Measurements from ENCODE around the gene FAM3B. TPM values are rescaled to one million over a fixed set of nuclear protein-coding genes. Genes with fewer than 3 reads are reported as not detected.

The FAM3B gene
- polyA plus RNA-seq, 1 donor from 2014 or later: not detected

DNA sequence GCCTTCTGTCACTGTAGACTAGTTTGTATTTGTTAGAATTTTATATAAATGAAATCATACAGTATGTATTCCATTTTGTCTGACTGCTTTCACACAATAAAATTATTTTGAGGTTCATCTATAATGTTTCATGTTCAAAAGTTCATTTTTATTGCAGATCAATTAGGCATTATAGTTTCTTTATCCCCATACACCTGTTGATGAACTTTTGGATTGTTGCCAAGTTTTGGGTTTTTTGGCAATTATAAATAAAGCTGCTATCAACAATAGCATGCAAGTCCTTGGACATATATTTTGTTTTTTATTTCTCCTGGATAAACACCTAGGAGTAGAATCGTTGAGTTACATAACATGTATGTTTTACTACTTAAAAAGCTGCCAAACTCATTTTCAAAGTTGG is 47.1 kb upstream of the FAM3B start:
- Histone ChIP-seq H3K27ac (ENCODE audit: low read length) (no peak overlapping the region), H3K79me2 (replicated peaks; ENCODE audit: insufficient read depth, low read length) (no peaks in the 10 kb centered on the region), H4K20me1 (ENCODE audit: insufficient read depth) (no peaks in the 10 kb centered on the region), H3F3A (ENCODE audit: insufficient read depth, low read length, poor library complexity, severe bottlenecking) (no peaks in the 10 kb centered on the region), H3K36me3 (ENCODE audit: insufficient read depth, low read length) (no peaks in the 10 kb centered on the region), H3K9me3 (ENCODE audit: low read length) (no peaks in the 10 kb centered on the region), H3K4me2 (ENCODE audit: low read length) (no peak overlapping the region), H3K9me2 (ENCODE audit: insufficient read depth, low read length) (no peaks in the 10 kb centered on the region), H2AFZ (ENCODE audit: low read depth, low read length) (no peak overlapping the region), H3K4me3 (ENCODE audit: low read length) (no peak overlapping the region), H3K27me3 (ENCODE audit: insufficient read depth, low read depth, low read length) (no peaks in the 10 kb centered on the region), H3K9ac (ENCODE audit: low read length) (no peak overlapping the region)
- TF ChIP-seq EP300 (conservative IDR thresholded peaks at IDR 0.05; ENCODE audit: poor library complexity, severe bottlenecking) (no peak), RAD21 (conservative IDR thresholded peaks at IDR 0.05) (no peak), SMC3 (conservative IDR thresholded peaks at IDR 0.05; ENCODE audit: poor library complexity) (no peak), TAF1 (IDR thresholded peaks at IDR 0.05; ENCODE audit: low read depth) (no peak)
- TF ChIP-seq, protein P1, sequence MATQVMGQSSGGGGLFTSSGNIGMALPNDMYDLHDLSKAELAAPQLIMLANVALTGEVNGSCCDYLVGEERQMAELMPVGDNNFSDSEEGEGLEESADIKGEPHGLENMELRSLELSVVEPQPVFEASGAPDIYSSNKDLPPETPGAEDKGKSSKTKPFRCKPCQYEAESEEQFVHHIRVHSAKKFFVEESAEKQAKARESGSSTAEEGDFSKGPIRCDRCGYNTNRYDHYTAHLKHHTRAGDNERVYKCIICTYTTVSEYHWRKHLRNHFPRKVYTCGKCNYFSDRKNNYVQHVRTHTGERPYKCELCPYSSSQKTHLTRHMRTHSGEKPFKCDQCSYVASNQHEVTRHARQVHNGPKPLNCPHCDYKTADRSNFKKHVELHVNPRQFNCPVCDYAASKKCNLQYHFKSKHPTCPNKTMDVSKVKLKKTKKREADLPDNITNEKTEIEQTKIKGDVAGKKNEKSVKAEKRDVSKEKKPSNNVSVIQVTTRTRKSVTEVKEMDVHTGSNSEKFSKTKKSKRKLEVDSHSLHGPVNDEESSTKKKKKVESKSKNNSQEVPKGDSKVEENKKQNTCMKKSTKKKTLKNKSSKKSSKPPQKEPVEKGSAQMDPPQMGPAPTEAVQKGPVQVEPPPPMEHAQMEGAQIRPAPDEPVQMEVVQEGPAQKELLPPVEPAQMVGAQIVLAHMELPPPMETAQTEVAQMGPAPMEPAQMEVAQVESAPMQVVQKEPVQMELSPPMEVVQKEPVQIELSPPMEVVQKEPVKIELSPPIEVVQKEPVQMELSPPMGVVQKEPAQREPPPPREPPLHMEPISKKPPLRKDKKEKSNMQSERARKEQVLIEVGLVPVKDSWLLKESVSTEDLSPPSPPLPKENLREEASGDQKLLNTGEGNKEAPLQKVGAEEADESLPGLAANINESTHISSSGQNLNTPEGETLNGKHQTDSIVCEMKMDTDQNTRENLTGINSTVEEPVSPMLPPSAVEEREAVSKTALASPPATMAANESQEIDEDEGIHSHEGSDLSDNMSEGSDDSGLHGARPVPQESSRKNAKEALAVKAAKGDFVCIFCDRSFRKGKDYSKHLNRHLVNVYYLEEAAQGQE (IDR thresholded peaks at IDR 0.05; ENCODE audit: borderline replicate concordance): no peak
- TF ChIP-seq, protein P2, sequence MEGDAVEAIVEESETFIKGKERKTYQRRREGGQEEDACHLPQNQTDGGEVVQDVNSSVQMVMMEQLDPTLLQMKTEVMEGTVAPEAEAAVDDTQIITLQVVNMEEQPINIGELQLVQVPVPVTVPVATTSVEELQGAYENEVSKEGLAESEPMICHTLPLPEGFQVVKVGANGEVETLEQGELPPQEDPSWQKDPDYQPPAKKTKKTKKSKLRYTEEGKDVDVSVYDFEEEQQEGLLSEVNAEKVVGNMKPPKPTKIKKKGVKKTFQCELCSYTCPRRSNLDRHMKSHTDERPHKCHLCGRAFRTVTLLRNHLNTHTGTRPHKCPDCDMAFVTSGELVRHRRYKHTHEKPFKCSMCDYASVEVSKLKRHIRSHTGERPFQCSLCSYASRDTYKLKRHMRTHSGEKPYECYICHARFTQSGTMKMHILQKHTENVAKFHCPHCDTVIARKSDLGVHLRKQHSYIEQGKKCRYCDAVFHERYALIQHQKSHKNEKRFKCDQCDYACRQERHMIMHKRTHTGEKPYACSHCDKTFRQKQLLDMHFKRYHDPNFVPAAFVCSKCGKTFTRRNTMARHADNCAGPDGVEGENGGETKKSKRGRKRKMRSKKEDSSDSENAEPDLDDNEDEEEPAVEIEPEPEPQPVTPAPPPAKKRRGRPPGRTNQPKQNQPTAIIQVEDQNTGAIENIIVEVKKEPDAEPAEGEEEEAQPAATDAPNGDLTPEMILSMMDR (IDR thresholded peaks at IDR 0.05; ENCODE audit: poor library complexity, severe bottlenecking): no peak

DNA sequence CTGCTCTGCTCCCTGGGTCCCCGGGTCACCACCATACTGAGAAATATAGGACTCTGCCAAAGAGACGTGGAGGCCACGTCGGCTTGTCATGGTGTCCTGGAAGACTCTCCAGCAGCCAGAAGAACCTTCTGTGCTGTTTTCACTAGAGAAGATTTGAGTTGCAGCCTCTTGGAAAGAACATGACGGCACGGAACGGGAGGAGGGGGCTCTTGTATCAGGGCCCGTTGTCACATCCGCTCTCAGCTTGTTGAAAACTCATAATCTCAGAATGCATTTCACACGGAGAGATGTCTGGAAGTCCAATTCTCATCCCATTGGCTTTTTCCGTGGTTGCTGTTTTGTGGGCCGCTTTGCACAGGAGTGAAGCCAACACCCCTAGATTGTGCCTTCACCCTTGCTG is 39.4 kb upstream of the FAM3B start:
- Histone ChIP-seq H4K20me1 (ENCODE audit: insufficient read depth) (no peaks in the 10 kb centered on the region), H3K79me2 (replicated peaks; ENCODE audit: insufficient read depth, low read length) (no peaks in the 10 kb centered on the region), H3K4me2 (ENCODE audit: low read length) (no peak overlapping the region), H2AFZ (ENCODE audit: low read depth, low read length) (no peak overlapping the region), H3K27me3 (ENCODE audit: insufficient read depth, low read depth, low read length) (no peaks in the 10 kb centered on the region), H3K9me2 (ENCODE audit: insufficient read depth, low read length) (no peaks in the 10 kb centered on the region), H3K4me3 (ENCODE audit: low read length) (no peak overlapping the region), H3K36me3 (ENCODE audit: insufficient read depth, low read length) (no peaks in the 10 kb centered on the region), H3K9ac (ENCODE audit: low read length) (no peak overlapping the region), H3K27ac (ENCODE audit: low read length) (no peak overlapping the region), H3K9me3 (ENCODE audit: low read length) (no peaks in the 10 kb centered on the region), H3F3A (ENCODE audit: insufficient read depth, low read length, poor library complexity, severe bottlenecking) (no peaks in the 10 kb centered on the region)
- TF ChIP-seq, protein P1 (IDR thresholded peaks at IDR 0.05; ENCODE audit: borderline replicate concordance): no peak
- TF ChIP-seq RAD21 (conservative IDR thresholded peaks at IDR 0.05) (no peak), SMC3 (conservative IDR thresholded peaks at IDR 0.05; ENCODE audit: poor library complexity) (no peak), EZH2 (IDR thresholded peaks at IDR 0.05; ENCODE audit: borderline replicate concordance, insufficient read depth, low read length, poor library complexity, severe bottlenecking) (no peak), EP300 (conservative IDR thresholded peaks at IDR 0.05; ENCODE audit: poor library complexity, severe bottlenecking) (no peak), TAF1 (IDR thresholded peaks at IDR 0.05; ENCODE audit: low read depth) (no peak), POLR2AphosphoS5 (IDR thresholded peaks at IDR 0.05) (no peak), MXI1 (conservative IDR thresholded peaks at IDR 0.05; ENCODE audit: poor library complexity, severe bottlenecking) (no peak)
